Measurements from ENCODE around the gene CPSF4L.

DNA sequence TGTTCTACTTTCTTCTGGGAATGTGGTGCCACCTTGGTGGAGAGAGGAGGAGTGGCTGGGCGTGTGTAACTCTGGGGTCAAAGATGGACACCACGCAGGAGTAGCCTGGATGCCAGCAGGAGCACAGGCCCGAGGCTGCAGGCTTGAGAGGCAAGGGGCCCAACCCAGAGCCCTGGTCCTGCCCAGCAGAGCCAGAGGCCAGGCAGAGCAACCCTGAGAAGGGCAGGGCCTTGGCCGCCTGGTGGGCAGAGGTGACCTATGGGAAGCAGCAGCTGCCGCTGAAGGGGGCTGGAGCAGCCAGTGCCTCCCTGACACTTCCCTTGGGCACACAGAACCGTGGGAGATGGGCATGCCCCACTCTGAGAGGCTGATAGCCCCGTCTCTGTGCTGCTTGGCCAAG is 18.0 kb upstream of the CPSF4L start:
- no peak for TF ChIP-seq EZH2 (IDR thresholded peaks at IDR 0.05; ENCODE audit: borderline replicate concordance, low read length)
- TF ChIP-seq, protein P1, sequence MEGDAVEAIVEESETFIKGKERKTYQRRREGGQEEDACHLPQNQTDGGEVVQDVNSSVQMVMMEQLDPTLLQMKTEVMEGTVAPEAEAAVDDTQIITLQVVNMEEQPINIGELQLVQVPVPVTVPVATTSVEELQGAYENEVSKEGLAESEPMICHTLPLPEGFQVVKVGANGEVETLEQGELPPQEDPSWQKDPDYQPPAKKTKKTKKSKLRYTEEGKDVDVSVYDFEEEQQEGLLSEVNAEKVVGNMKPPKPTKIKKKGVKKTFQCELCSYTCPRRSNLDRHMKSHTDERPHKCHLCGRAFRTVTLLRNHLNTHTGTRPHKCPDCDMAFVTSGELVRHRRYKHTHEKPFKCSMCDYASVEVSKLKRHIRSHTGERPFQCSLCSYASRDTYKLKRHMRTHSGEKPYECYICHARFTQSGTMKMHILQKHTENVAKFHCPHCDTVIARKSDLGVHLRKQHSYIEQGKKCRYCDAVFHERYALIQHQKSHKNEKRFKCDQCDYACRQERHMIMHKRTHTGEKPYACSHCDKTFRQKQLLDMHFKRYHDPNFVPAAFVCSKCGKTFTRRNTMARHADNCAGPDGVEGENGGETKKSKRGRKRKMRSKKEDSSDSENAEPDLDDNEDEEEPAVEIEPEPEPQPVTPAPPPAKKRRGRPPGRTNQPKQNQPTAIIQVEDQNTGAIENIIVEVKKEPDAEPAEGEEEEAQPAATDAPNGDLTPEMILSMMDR (conservative IDR thresholded peaks at IDR 0.05 in 1 of 2, IDR thresholded peaks at IDR 0.05 in 1 of 2; ENCODE audit: extremely low read depth in 1 of 2, insufficient read depth in 1 of 2, low read depth in 1 of 2, low read length in 2 of 2) = no peak

Data from mammary epithelial cell (primary cell).